NCI-H1105 treated with DMSO at 0.1 percent for 48 hours (cell line): ENCODE measurements around the gene STRN4.
"Not testable (repeated sequence)": the region's sequence is repeated elsewhere in the genome, so short reads cannot be mapped to it uniquely, and the experiment has no call there.

Experiments used
- DNase-seq: peaks from one replicate; lab custom pipeline; 2025; lab: John Stamatoyannopoulos, UW

STRN4 gene

GRCh38 chr19:46746281-46747057, at the start of gene STRN4:
TSS of gene STRN4 (minus strand) at chr19:46746450. CDS start at chr19:46746430, 20 bp downstream.
- peak; percentile 77 for DNase-seq

GRCh38 chr19:46791944-46792343, 45.7 kb upstream of the STRN4 start:
- no peak for DNase-seq

GRCh38 chr19:46789371-46789770, 43.1 kb upstream of the STRN4 start:
- DNase-seq = no peak

DNA sequence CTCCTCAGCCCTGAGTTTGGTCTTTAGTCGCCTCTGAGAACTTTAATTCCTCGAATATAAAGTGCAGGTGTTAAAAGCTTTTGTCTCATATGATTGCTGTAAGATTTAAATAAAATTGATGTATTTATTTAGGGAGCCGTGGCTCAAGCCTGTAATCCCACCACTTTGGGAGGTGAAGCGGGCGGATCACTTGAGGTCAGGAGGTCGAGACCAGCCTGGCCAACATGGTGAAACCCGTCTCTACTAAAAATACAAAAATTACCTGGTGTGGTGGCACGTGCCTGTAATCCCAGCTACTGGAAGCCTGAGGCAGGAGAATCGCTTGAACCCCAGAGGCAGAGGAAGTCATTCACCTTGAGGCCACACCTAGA, 42.7 kb upstream of the STRN4 start:
- DNase-seq = no peak

- DNase-seq = peak; percentile 83
Measured at GRCh38 chr19:46788262-46788967, 42.2 kb upstream of the STRN4 start, which contains the start of gene SLC1A5. TSS of gene SLC1A5 (minus strand) at chr19:46788594. CDS start at chr19:46787965, 629 bp downstream.

DNA sequence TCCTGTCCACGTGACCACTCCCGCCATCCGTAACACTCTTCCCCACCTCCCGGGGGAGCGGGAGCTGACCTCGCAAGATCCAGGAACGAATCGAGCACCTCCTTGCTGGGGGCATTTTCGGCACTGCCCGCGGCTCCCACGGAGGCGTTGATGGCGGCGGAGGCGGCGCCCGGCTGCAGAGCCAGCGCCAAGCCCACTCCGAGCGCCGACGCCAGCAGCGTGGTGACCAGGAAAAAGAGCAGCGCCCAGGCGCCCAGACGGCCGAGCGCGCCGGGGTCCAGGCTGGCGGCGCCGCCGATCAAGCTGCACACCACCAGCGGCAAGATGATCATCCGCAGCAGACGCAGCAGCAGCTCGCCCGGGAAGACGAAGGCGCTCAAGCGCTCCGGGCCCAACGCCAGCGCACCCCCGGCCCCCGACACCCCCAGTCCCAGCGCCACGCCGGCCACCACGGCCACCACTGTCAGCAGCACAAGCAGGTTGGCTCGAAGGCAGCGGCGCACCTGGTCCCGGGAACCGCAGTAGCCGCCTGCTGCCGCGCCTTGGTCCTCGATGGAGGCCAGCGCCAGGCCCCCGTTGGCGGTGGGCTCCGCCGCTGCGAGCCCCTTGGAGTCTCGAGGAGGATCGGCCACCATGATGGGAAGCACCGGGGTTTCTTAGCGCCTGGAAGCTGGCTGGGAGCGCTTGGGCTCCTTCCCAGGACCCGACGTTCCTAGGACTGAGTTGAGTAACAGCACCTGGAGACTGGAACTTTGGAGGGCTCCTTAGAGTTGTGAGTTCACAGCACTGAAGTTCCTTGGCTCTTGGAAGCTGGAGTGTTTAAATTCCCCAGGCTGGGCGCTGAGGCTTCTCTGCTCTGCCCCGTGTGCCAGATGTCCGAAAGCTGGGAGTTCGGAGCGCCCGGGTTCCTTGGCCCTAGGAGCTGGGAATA, 41.3 kb upstream of the STRN4 start:
- DNase-seq = peak; percentile 45

DNA sequence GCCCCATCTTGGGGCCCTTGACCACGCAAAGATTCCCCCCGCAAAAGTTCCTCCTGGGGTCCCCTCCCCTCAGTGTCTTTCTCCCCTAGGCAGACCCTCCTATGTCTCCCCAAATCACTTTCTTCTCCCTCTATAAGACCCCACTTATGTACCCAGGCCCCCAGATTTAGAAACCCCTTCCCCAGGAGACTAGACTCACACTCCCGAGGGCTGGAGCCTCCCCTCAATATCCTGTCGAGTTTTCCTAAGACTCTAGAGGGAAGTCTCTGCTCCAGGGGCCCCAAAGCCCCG, 40.7 kb upstream of the STRN4 start:
- DNase-seq = no peak

DNA sequence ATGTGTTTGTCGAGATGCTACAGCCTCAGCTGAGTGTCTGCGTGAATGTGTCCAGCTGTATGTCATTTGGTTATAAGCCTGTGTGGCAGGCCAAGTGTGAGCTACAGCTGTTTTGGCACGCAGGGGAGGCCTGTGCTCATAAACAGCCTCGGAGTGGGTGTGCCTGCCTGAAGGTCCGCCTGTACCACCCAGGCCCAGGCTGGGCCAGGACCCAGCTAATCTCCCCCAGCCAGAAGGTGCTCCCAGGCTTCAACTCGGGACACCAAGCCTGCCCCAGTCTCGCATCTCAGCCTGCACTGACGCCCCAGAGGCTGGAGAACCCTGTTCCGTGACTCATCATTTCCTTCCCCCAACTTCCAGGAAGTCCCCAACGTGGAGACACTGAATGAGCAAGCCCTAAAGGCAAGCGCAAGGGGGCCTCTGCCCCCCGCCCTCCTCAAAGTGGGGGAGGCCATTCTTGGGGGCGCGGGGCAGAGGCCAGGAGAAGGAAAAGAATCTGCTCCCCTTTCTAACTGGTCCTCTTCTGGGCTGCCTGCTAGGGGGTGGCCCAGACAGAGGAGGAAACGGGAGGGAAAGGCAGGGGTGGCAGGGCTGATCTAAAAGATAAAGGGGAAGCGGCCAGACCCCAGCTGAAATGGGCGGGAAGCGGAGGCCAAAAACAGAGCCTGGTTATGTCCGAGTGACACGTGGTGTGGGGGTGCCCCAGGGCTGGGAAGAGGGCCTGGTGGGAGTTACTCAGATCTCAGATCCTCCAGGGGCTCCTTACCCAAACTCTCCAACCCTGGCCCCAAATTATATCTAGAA, 40.2 kb upstream of the STRN4 start:
- DNase-seq = no peak

- DNase-seq = no peak
Measured at GRCh38 chr19:46785980-46786235, 39.7 kb upstream of the STRN4 start.

DNA sequence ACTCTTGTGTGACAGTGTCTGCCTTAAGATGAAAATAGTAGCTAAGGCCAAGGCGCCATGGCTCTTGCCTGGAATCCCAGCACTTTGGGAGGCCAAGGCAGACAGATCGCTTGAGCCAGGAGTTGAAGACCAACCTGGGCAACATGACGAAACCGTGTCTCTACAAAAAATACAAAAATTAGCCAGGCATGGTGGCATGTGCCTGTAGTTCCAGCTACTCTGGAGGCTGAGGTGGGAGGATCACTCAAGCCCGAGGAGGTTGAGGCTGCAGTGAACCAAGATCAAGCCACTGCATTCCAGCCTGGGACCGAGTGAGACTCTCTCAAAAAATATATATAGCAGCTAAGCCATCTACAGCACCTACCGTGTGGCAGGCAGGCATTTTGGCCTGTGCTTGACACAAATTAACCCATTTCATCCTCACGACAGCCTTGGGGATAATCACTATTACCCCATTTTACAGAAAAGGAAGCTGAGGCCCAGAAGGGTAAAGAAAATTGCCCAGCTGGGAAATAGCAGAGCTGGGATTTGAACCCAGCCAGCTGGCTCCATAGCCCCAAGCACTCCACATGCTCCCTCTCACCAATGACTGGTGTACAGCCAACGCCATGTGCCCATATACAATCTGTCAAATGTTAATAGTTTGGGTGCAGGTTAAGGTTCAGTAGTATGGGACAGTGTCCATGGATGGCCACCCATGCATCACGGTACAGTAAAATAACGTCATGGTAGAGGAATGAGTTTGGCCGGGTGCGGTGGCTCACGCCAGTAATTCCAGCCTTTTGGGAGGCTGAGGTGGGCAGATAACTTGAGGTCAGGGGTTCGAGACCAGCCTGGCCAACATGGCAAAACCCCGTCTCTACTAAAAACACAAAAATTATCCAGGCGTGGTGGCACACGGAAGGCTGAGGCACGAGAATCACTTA, 39.1 kb upstream of the STRN4 start:
- DNase-seq = no peak

DNA sequence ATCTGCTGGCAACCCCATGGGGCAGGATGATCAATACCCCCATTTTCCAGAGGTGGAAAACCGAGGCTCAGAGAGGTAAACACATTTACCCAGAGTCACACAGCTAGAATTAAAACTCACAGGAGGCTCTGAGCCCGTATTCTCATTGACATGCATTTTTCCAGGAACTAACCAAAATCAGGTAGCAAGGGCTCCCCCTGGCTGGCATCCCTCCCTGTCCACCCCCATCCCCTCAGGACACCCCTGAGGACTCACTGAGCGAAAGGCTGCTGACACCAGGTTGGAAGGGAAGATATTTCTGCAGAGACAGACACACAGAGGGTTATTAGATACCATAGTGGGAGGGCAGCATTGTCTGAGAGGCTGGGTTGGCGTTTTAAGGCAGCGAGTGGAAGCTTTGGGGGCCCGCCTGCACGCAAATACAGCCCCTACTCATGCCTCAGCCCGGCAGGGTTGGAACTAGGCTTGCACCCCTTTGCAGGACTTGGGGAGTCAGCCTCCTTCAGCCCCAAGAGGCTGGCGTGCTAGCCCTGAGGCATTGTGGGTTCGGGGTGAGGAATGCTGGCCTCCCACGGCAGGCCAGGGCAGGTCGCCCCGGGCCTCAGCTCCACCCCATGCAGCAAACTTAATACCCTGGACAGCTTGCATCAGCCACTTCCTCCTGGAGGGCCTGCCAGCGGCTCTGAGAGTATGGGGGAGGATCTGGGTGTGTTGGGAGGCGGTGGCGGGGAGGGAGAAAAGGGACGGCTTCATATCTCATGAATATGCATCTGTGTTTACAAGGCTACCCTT, 38.2 kb upstream of the STRN4 start:
- peak; percentile 3 for DNase-seq

DNA sequence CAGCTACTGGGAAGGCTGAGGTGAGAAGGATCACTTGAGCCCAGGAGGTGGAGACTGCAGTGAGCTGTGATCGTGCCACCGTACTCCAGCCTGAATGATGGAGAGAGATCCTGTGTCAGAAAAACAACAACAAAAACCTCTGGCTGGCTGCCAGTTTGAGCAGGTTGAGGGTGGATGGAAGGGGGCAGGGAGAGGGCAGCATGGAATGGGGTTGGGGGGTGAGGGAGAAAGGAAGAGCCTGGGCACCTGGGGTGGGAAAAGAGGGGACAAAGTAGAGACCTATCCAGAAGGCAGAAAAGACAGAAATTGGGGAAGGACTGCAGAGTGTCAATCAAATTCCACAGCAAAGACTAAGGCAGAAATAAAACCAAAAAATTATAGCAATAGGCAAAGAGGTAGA, 37.4 kb upstream of the STRN4 start:
- DNase-seq = peak; percentile 81

GRCh38 chr19:46782355-46783019, 36.2 kb upstream of the STRN4 start:
- no peak for DNase-seq

- not testable (repeated sequence) for DNase-seq
Measured at GRCh38 chr19:46777956-46778645, 31.9 kb upstream of the STRN4 start.

DNA sequence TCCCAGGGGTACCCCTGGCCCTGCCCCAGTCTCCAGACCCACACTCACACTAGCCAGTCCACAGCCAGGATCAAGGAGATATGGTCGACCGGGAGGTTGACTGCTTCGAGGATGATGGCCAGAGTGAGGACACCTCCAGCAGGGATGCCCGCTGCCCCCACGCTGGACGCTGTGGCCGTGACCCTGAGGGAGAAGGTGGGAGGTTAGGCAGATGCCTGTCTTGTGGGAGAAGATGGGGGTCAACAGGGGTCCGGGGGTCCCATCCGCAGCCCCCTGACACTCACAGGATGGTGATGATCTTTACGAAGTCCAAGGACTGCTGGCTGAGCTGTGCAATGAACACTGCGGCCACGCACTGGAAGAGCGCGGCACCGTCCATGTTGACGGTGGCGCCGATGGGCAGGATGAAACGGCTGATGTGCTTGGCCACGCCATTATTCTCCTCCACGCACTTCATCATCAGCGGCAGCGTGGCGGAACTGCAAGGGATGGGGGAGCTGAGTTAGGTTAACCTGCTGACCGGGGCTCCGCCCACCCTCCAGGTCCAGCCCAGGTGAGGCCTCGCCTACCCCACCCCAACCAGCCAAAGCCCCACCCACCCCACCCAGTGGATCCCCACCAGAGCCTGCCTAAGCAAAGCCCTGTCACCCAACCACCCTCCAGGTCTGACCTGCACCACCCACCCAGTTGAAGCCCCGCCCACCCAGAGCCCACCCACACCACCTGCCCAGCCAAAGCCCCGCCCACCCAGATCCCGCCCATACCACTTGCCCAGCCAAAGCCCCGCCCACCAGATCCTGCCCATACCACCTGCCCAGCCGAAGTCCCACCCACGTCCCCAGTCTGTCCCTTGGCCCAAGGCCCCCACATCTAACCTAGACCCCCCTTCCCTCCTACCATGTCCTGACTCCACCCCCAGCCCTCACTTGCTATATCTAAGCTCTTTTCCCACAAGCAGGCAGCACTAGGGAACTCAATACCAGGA, 31.0 kb upstream of the STRN4 start:
- DNase-seq = no peak

DNA sequence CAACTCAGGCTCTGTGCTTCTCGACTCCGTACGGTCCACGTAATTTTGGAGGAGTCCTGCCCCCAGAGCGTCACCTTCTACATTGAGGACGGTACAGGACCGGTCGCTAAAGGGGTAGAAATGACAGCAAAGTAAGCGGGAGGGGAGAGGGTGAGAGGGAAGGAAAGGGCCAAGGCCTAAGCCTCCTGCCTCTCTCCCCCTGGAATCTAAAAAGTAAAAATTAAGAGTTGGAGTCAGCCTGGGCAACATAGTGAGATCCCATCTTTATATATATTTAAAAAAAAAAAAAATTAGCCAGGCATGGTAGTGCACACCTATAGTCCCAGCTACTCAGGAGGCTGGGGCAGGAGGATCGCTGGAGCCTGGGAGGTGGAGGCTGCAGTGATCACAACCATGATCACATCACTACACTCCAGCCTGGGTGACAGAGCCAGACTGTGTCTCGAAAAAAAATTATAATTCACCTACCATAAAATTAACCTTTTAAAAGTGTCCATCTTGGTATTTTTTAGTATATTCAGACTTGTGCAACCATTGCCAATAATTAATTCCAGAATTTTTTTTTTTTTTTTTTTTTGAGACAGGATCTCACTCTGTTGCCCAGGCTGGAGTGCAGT, 29.5 kb upstream of the STRN4 start:
- no peak for DNase-seq

DNA sequence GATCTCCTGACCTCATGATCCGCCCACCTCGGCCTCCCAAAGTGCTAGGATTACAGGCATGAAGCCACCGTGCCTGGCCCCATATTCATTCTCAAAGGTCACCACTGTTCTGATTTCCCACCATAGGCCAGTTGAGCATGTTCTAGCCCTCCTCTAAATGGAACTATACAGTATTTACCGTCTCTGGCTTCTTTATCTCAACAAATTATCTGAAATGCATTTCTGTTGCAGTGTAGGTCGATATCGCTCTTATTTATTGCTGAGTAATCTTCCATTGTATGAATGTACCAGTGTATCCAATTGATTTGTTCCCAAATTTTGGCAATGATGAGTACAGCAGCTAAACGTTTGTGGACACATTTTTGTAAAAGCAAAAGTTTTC, 26.8 kb upstream of the STRN4 start:
- no peak for DNase-seq
